NK-92 (cell line): Measurements from ENCODE around the gene CHRD.

Experiments
- DNase-seq: peaks from one replicate; lab custom pipeline; 2025; ENCODE audit not compliant: unreplicated experiment; lab: John Stamatoyannopoulos, UW

Gene CHRD

GRCh38 chr3:184360929-184361531, 18.8 kb upstream of the CHRD start:
- DNase-seq = no peak

- no peak for DNase-seq
These were observed 18.3 kb upstream of the CHRD start, which contains the start of the genes CLCN2 and POLR2H for GRCh38 chr3:184361532-184361931. TSS of gene CLCN2 (minus strand) at chr3:184361605. CDS start at chr3:184361479, 126 bp downstream. TSS of gene POLR2H (plus strand) at chr3:184361710. CDS start at chr3:184363493, 1,783 bp downstream.

- DNase-seq = no peak
These were observed 17.8 kb upstream of the CHRD start for GRCh38 chr3:184361932-184362667.

- DNase-seq = peak; percentile 80
These were observed 16.9 kb upstream of the CHRD start for GRCh38 chr3:184362668-184363546.

- no peak for DNase-seq
These were observed 13.1 kb upstream of the CHRD start for GRCh38 chr3:184366619-184367289.

GRCh38 chr3:184368116-184368515, 11.7 kb upstream of the CHRD start:
- DNase-seq = no peak

GRCh38 chr3:184368586-184369183, 11.2 kb upstream of the CHRD start:
- no peak for DNase-seq

- no peak for DNase-seq
These were observed 8.3 kb upstream of the CHRD start for GRCh38 chr3:184371570-184372018.

GRCh38 chr3:184372296-184372821, 7.5 kb upstream of the CHRD start:
- DNase-seq = no peak

GRCh38 chr3:184372911-184373310, 6.9 kb upstream of the CHRD start:
- DNase-seq = no peak

GRCh38 chr3:184373422-184373821, 6.4 kb upstream of the CHRD start:
- no peak for DNase-seq

GRCh38 chr3:184375747-184376461, 4.0 kb upstream of the CHRD start:
- DNase-seq = no peak

GRCh38 chr3:184377374-184377773, 2.5 kb upstream of the CHRD start:
- DNase-seq = no peak

- no peak for DNase-seq
These were observed 1.9 kb upstream of the CHRD start, which contains the start of gene THPO for GRCh38 chr3:184377882-184378445. TSS of gene THPO (minus strand) at chr3:184378207. CDS start at chr3:184376259, 1,948 bp downstream.

GRCh38 chr3:184378651-184379357, 1.1 kb upstream of the CHRD start:
- no peak for DNase-seq

- no peak for DNase-seq
These were observed 352 bp downstream of the CHRD start for GRCh38 chr3:184380185-184380626.

GRCh38 chr3:184380627-184381260, 890 bp downstream of the CHRD start:
- DNase-seq = no peak
